Nephron progenitor cell (in vitro differentiated cells): ENCODE measurements around the gene PMF1.
"Not testable (repeated sequence)": the region's sequence is repeated elsewhere in the genome, so short reads cannot be mapped to it uniquely, and the experiment has no call there.

Experiments used
- DNase-seq: peaks from one replicate; pipeline ENCODE4 v3.0.0; 2021
- H3K27ac Mint-ChIP-seq: 2 replicates; pipeline ENCODE4 v1.8.0; 2021; ENCODE audit warnings: mild to moderate bottlenecking, moderate library complexity, mixed read lengths
- H3K27me3 Mint-ChIP-seq: 2 replicates; pipeline ENCODE4 v1.8.0; 2021; ENCODE audit warnings: mild to moderate bottlenecking, low read depth, mixed read lengths; ENCODE audit not compliant: poor library complexity
- H3K36me3 Mint-ChIP-seq: 2 replicates; pipeline ENCODE4 v1.8.0; 2021; ENCODE audit warnings: low read depth, mixed read lengths
- H3K4me1 Mint-ChIP-seq: 2 replicates; pipeline ENCODE4 v1.8.0; 2021; ENCODE audit warnings: mixed read lengths
- H3K4me3 Mint-ChIP-seq: 2 replicates; pipeline ENCODE4 v1.8.0; 2021; ENCODE audit warnings: mild to moderate bottlenecking, moderate library complexity, mixed read lengths
- H3K9me3 Mint-ChIP-seq: 2 replicates; pipeline ENCODE4 v1.8.0; 2021; ENCODE audit warnings: mild to moderate bottlenecking, moderate library complexity, mixed read lengths
- TF ChIP-seq, protein P1 (sequence below): fragments of 200-600 bp; sonication (generic); IDR thresholded peaks from 2 replicates; pipeline ENCODE4 v1.5.0; 2021; ENCODE audit warnings: antibody characterized with exemption

Gene PMF1

DNA sequence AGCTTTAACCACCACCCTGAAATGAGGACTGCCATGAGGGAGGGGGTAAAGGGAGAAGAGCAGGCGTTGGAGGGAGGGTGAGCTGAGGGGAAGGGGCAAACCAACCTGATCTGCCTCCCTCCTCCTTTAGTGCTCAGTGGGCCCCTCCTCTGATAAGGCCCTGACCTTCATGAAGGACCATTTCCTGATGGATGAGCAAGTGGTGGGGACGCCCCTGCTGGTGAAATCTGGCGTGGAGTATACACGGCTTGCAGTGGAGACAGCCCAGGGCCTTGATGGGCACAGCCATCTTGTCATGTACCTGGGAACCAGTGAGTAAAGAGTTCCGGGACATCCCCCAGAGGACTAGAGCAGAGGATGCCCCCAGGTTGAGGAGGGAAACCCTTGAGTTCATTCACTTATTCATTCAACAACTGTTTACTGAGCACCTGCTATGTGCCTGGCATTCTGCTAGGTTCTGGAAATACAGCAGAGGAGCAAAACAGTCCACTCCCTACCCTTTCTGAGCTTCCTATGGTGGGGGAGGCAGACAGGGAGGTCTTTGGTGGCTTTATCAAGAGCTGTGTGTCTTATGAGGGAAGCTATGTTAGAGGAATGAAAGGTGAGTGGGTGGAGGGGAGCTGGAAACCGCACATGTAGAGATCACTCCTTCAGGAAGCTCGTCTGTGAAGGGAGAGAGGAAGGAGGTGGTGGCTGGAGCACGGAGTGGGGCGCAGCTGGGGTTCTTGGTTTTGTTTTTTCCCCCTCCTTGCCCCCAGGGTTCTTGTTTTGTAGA is 39.9 kb upstream of the PMF1 start:
- no peak overlapping the region for H3K4me3 Mint-ChIP-seq
- peaks cover 4% of the 10 kb centered on the region for H3K9me3 Mint-ChIP-seq
- H3K4me1 Mint-ChIP-seq, result peaks cover 31% of the 10 kb centered on the region
- H3K27me3 Mint-ChIP-seq, result peaks cover 22% of the 10 kb centered on the region
- peak overlapping the region; percentile 83 for H3K27ac Mint-ChIP-seq
- DNase-seq, result no peak
- TF ChIP-seq, protein P1, sequence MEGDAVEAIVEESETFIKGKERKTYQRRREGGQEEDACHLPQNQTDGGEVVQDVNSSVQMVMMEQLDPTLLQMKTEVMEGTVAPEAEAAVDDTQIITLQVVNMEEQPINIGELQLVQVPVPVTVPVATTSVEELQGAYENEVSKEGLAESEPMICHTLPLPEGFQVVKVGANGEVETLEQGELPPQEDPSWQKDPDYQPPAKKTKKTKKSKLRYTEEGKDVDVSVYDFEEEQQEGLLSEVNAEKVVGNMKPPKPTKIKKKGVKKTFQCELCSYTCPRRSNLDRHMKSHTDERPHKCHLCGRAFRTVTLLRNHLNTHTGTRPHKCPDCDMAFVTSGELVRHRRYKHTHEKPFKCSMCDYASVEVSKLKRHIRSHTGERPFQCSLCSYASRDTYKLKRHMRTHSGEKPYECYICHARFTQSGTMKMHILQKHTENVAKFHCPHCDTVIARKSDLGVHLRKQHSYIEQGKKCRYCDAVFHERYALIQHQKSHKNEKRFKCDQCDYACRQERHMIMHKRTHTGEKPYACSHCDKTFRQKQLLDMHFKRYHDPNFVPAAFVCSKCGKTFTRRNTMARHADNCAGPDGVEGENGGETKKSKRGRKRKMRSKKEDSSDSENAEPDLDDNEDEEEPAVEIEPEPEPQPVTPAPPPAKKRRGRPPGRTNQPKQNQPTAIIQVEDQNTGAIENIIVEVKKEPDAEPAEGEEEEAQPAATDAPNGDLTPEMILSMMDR, result no peak
- H3K36me3 Mint-ChIP-seq, result peaks cover 4% of the 10 kb centered on the region

DNA sequence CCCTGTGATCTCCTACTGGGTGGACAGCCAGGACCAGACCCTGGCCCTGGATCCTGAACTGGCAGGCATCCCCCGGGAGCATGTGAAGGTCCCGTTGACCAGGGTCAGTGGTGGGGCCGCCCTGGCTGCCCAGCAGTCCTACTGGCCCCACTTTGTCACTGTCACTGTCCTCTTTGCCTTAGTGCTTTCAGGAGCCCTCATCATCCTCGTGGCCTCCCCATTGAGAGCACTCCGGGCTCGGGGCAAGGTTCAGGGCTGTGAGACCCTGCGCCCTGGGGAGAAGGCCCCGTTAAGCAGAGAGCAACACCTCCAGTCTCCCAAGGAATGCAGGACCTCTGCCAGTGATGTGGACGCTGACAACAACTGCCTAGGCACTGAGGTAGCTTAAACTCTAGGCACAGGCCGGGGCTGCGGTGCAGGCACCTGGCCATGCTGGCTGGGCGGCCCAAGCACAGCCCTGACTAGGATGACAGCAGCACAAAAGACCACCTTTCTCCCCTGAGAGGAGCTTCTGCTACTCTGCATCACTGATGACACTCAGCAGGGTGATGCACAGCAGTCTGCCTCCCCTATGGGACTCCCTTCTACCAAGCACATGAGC is 36.1 kb upstream of the PMF1 start:
- Mint-ChIP-seq H3K36me3 (no peaks in the 10 kb centered on the region), H3K27ac (no peak overlapping the region), H3K4me1 (peaks cover 51% of the 10 kb centered on the region), H3K27me3 (peaks cover 28% of the 10 kb centered on the region), H3K4me3 (no peak overlapping the region), H3K9me3 (no peaks in the 10 kb centered on the region)
- TF ChIP-seq, protein P1, result no peak
- DNase-seq, result no peak

GRCh38 chr1:156177919-156178654 is 34.7 kb upstream of the PMF1 start:
- Mint-ChIP-seq H3K9me3 (no peaks in the 10 kb centered on the region), H3K4me3 (peak overlapping the region; percentile 35), H3K4me1 (peaks cover 56% of the 10 kb centered on the region)

DNA sequence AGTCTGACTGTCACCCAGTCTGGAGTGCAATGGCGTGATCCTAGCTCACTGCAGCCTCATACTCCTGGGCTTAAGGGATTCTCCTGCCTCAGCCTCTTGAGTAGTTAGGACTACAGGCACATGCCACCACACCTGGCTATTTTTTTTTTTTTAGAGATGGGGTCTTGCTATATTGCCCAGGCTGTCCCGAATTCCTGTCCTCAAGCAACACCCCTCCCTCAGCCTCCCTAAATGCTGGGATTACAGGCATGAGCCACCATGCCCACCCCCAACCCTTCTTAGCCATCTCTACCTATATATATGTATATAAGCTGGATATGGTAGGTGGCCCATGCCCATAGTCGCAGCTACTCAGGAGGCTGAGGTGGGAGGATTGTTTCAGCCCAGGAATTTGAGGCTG is 32.3 kb upstream of the PMF1 start:
- no peak overlapping the region for H3K27ac Mint-ChIP-seq
- no peak overlapping the region for H3K4me3 Mint-ChIP-seq
- peaks cover 9% of the 10 kb centered on the region for H3K27me3 Mint-ChIP-seq
- H3K9me3 Mint-ChIP-seq, result peaks cover under 1% of the 10 kb centered on the region
- H3K4me1 Mint-ChIP-seq, result peaks cover 55% of the 10 kb centered on the region
- TF ChIP-seq, protein P1, result no peak
- H3K36me3 Mint-ChIP-seq, result no peaks in the 10 kb centered on the region
- DNase-seq, result no peak

More at GRCh38 chr1:156177919-156178654, 34.7 kb upstream of the PMF1 start:
- no peaks in the 10 kb centered on the region for H3K36me3 Mint-ChIP-seq
- peaks cover 20% of the 10 kb centered on the region for H3K27me3 Mint-ChIP-seq
- TF ChIP-seq, protein P1, result no peak
- H3K27ac Mint-ChIP-seq, result peak overlapping the region; percentile 69
- DNase-seq, result no peak

- peaks cover 11% of the 10 kb centered on the region for H3K9me3 Mint-ChIP-seq
Measured at GRCh38 chr1:156181391-156181924, 31.3 kb upstream of the PMF1 start.

DNA sequence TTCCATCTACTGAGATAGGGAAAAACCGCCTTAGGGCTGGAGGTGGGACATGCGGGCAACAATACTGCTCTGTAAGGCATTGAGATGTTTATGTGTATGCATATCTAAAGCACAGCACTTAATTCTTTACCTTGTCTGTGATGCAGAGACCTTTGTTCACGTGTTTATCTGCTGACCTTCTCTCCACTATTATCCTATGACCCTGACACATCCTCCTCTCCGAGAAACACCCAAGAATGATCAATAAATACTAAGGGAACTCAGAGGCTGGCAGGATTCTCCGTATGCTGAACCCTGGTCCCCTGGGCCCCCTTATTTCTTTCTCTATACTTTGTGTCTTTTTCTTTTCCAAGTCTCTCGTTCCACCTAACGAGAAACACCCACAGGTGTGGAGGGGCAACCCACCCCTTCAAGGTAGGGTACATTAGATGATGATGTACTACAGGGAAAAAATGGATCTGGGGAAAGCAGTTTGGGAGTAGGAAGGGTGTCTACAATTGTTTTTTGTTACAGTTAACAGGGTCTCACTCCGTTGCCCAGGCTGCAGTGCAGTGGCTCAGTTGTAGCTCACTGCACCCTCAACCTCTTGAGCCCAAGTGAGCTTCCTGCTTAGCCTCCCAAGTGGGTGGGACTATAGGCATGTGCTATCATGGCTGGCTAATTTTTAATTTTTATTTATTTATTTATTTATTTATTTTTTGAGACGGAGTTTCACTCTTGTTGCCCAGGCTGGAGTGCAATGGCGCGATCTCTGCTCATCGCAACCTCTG is 30.6 kb upstream of the PMF1 start:
- H3K9me3 Mint-ChIP-seq, result peaks cover 18% of the 10 kb centered on the region
- H3K4me1 Mint-ChIP-seq, result peaks cover 39% of the 10 kb centered on the region
- not testable (repeated sequence) for H3K27ac Mint-ChIP-seq, H3K4me3 Mint-ChIP-seq, H3K36me3 Mint-ChIP-seq, H3K27me3 Mint-ChIP-seq, DNase-seq

More at GRCh38 chr1:156181391-156181924, 31.3 kb upstream of the PMF1 start:
- H3K27me3 Mint-ChIP-seq, H3K27ac Mint-ChIP-seq, H3K36me3 Mint-ChIP-seq, DNase-seq, H3K4me3 Mint-ChIP-seq: not testable (repeated sequence)
- peaks cover 47% of the 10 kb centered on the region for H3K4me1 Mint-ChIP-seq

DNA sequence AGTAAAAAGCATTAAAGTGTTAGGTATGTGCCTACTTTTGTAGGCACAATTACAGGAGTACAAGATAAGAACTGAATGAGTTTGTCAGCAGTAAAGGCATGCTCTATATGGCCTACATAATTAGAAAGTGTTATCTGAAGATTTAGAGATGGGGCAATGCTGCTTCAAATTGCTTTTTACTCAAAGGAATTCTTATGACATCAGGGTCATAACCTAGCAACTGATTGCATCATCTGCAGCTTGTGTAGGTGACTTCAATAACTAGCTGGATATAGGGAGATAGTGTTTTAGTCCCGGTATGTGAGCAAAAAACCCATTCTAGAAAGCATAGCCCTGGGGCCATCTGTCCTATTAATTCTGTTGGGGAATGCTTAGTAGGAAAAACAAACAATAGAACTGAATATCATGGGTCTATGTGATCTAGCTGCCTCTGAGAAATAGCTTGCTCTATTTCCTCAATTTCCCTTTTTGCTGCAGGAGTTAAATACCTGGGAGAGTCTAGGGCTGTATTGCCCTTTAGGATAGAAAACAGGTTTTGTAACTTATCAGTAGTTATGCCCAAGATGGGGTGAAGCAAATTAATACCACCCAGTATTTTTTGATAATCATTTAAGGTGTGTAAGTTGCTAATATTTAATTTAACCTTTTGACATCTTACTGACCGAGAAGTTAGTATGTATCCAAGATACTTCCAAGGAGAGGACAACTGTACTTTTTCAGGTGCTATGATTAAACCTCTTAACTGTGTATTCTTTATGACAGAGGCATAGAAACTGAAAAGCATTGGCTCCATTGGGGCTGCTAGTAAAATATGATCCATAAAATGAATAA is 26.2 kb upstream of the PMF1 start:
- not testable (repeated sequence) for H3K36me3 Mint-ChIP-seq, H3K27ac Mint-ChIP-seq

DNA sequence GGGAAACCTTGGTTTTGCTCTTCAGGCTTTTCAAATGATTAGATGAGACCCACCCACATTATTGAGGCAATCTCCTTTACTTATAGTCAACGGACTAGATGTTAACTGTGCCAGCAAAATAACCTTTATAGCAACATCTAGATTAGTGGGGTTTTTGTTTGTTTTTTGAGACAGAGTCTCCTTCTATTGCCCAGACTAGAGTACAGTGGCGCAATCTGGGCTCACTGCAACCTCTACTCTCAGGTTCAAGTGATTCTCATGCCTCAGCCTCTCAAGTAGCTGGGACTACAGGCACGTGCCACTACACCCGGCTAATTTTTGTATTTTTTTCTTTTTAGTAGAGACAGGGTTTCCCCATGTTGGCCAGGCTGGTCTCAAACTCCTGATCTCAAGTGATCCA is 22.5 kb upstream of the PMF1 start:
- H3K4me3 Mint-ChIP-seq, DNase-seq, H3K27ac Mint-ChIP-seq, H3K27me3 Mint-ChIP-seq, H3K36me3 Mint-ChIP-seq: not testable (repeated sequence)
- Mint-ChIP-seq H3K4me1 (peaks cover 24% of the 10 kb centered on the region), H3K9me3 (peaks cover 45% of the 10 kb centered on the region)

More for the DNA sequence above, 26.2 kb upstream of the PMF1 start:
- H3K27me3 Mint-ChIP-seq, DNase-seq, H3K4me3 Mint-ChIP-seq: not testable (repeated sequence)
- peaks cover 45% of the 10 kb centered on the region for H3K9me3 Mint-ChIP-seq
- peaks cover 14% of the 10 kb centered on the region for H3K4me1 Mint-ChIP-seq
